ENCODE data around the gene FOXP2. TPM values are rescaled to one million over a fixed set of nuclear protein-coding genes. Genes with fewer than 3 reads are reported as not detected.

Gene FOXP2
- 3.4 and 24.0 TPM in 2 replicates for total RNA-seq (ENCODE audit: low replicate concordance)
- long read RNA-seq, partial matches to known transcripts: 5 of 7 reads
- long read RNA-seq, other reads (novel, unspliced or antisense): 1 of 7 reads

DNA sequence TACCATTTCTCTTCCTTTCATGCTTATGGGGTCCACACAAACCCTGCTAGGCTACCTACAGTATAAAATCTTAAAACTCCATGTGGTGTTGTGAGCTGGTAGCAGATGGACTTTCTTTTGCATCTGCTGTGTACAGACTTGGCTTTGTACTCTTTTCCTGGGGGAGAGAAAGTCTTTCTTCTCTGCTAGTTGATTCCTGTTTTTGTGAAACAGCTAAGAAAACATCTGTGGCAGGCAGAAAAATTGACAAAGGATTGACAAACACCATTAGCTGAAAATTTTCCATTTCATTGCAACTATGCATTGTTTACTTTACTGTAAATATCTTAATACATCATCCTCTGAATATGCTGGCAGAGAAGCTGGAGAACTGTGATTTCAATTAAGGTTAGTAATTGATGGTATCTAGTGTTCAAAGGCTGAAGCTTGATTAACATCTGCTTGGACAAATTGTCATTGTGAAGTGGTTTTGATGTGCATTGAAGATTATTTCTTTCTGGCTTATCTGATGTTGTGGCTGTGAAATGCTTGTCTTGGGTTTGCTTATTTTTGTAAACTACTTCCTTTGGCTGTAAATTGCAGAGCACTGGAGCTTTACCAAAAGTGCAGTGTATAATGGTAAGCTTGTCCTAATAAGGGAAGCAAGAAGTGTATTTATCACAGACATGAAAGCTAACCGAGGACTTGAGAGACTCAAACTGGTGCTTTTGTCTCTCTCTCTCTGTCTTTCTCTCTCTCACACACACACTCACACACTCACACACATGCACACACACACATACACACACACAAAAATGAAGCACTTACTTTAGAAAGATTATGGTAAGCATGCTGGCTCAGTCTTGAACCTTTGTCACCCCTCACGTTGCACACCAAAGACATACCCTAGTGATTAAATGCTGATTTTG is at the start of gene FOXP2:
FOXP2 (plus strand) TSS at position 660 of the 908 bp plus-strand sequence. CDS start 11,697 bp downstream, outside the sequence.
- H3K4me1 Mint-ChIP-seq (ENCODE audit: unreplicated experiment): peaks cover 28% of the 10 kb centered on the region
- H3K4me3 Mint-ChIP-seq: no peak within 1 kb of the TSS
- no peaks in the 10 kb centered on the region for H3K9me3 Mint-ChIP-seq
- H3K27ac Mint-ChIP-seq: no peak within 1 kb of the TSS
- DNase-seq (ENCODE audit: extremely low spot score, unreplicated experiment): no peak
- TF ChIP-seq, protein P1, sequence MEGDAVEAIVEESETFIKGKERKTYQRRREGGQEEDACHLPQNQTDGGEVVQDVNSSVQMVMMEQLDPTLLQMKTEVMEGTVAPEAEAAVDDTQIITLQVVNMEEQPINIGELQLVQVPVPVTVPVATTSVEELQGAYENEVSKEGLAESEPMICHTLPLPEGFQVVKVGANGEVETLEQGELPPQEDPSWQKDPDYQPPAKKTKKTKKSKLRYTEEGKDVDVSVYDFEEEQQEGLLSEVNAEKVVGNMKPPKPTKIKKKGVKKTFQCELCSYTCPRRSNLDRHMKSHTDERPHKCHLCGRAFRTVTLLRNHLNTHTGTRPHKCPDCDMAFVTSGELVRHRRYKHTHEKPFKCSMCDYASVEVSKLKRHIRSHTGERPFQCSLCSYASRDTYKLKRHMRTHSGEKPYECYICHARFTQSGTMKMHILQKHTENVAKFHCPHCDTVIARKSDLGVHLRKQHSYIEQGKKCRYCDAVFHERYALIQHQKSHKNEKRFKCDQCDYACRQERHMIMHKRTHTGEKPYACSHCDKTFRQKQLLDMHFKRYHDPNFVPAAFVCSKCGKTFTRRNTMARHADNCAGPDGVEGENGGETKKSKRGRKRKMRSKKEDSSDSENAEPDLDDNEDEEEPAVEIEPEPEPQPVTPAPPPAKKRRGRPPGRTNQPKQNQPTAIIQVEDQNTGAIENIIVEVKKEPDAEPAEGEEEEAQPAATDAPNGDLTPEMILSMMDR (conservative IDR thresholded peaks at IDR 0.05): no peak
- no peaks in the 10 kb centered on the region for H3K36me3 Mint-ChIP-seq
- H3K27me3 Mint-ChIP-seq: peaks cover 25% of the 10 kb centered on the region

DNA sequence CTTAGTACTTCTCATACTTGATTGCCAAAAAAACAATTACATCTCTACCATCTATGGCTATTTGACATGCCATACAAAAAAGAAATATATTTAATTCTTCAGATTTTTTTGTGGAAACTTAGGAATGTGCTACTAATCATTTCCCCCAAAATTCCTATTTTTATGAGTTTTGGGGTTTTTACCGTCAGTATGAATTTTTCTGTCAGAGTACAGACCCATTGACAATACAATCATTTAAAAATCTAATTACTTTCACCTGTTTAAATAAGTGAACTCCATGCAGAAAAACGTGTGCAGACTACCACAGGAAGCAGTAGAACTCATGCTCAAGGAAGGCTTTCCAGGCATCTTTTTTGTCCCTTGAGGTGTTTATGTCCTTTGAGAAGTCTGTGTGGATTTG is 48.8 kb upstream of the FOXP2 start:
- Mint-ChIP-seq H3K27me3 (no peaks in the 10 kb centered on the region), H3K4me1 (ENCODE audit: unreplicated experiment) (peaks cover 4% of the 10 kb centered on the region), H3K36me3 (no peaks in the 10 kb centered on the region), H3K27ac (no peak overlapping the region), H3K4me3 (no peak overlapping the region), H3K9me3 (no peaks in the 10 kb centered on the region)
- DNase-seq (ENCODE audit: extremely low spot score, unreplicated experiment): no peak
- TF ChIP-seq, protein P1 (conservative IDR thresholded peaks at IDR 0.05): no peak

DNA sequence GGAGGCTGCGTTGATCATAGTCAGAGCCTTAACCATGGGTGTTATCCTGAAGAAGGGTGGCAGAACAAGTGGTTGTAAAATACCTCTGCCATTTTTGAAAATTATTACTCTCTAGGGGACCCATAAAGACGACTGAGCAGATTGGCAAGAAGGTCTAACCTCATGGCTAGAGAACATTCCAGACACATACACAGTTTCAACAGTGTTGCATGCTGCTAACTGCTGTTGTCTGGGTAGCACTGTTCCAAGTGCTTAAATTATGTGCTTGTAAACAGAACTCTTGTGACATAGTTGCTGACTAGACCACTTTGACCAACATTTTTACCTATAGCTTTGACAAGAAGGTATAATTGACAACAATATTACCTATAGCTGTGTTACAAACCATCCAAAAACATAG is 46.1 kb upstream of the FOXP2 start:
- TF ChIP-seq, protein P1 (conservative IDR thresholded peaks at IDR 0.05): no peak
- H3K27me3 Mint-ChIP-seq: no peaks in the 10 kb centered on the region
- DNase-seq (ENCODE audit: extremely low spot score, unreplicated experiment): no peak
- no peaks in the 10 kb centered on the region for H3K36me3 Mint-ChIP-seq
- H3K4me3 Mint-ChIP-seq: no peak overlapping the region
- H3K9me3 Mint-ChIP-seq: no peaks in the 10 kb centered on the region
- H3K27ac Mint-ChIP-seq: no peak overlapping the region
- peaks cover 4% of the 10 kb centered on the region for H3K4me1 Mint-ChIP-seq (ENCODE audit: unreplicated experiment)

DNA sequence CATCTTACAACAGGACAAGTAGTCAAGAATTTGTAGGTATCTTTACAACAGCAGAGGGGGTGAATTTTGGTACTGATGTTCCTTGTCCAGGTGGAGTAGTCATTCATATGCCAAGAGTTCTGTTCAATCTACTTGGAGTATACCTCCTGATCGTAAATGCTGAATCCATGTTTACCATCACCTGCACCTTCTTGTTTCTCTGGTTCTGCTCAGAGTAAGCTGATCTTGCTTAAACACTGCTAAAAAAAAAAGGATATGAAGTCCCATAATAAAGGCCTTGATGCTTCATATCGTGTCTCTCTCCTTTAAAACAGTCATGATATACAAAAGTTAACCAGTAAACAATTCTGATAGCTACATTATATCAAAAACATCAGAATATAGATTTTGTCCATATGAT is 45.3 kb upstream of the FOXP2 start:
- Mint-ChIP-seq H3K4me1 (ENCODE audit: unreplicated experiment) (peaks cover 4% of the 10 kb centered on the region), H3K36me3 (no peaks in the 10 kb centered on the region), H3K4me3 (no peak overlapping the region), H3K27me3 (no peaks in the 10 kb centered on the region), H3K9me3 (no peaks in the 10 kb centered on the region), H3K27ac (no peak overlapping the region)
- TF ChIP-seq, protein P1 (conservative IDR thresholded peaks at IDR 0.05): no peak
- DNase-seq (ENCODE audit: extremely low spot score, unreplicated experiment): no peak

DNA sequence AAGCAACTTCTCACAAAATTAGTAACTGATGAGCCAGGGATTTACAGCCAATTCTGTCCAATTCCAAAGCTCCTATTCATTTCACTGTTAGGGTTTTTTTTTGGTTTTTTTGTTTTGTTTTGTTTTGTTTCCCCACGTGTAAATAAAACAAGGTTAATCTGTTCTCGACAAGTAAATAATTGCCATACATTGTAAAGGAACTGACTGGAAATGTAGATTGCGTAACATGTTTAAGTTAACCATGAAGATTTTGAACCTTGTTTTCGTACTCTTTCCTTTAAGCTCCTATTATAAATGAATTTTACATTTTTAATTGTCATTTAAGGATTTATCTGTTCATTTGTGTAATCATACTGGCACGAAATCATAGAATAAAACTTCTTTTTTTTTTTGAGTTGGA is 42.0 kb upstream of the FOXP2 start:
- no peak overlapping the region for H3K27ac Mint-ChIP-seq
- no peaks in the 10 kb centered on the region for H3K27me3 Mint-ChIP-seq
- H3K4me3 Mint-ChIP-seq: no peak overlapping the region
- TF ChIP-seq, protein P1 (conservative IDR thresholded peaks at IDR 0.05): no peak
- H3K36me3 Mint-ChIP-seq: no peaks in the 10 kb centered on the region
- DNase-seq (ENCODE audit: extremely low spot score, unreplicated experiment): no peak
- H3K4me1 Mint-ChIP-seq (ENCODE audit: unreplicated experiment): peaks cover 4% of the 10 kb centered on the region
- H3K9me3 Mint-ChIP-seq: no peaks in the 10 kb centered on the region
